GM13977 (cell line): Measurements from ENCODE around the gene TKT.

Experiments used
- DNase-seq: peaks from one replicate; pipeline ENCODE4 v3.0.0; 2012; ENCODE audit warnings: low spot score
- in situ Hi-C: fragments of 300-500 bp; cut with MboI; formaldehyde crosslinking; loops from one replicate; pipeline ENCODE4 v1.12.0; 2022; ENCODE audit warnings: low sequenced_read_pairs, low pct_unique_long_range_greater_than_20kb, mixed read lengths, inconsistent platforms; ENCODE audit not compliant: unreplicated experiment
- TF ChIP-seq, protein P1 (sequence below): IDR thresholded peaks from 2 replicates; pipeline ENCODE4 v1.5.1; 2012; ENCODE audit warnings: mild to moderate bottlenecking, control low read depth; ENCODE audit not compliant: insufficient read depth; ENCODE audit errors: extremely low read depth, missing control alignments

Gene TKT

DNA sequence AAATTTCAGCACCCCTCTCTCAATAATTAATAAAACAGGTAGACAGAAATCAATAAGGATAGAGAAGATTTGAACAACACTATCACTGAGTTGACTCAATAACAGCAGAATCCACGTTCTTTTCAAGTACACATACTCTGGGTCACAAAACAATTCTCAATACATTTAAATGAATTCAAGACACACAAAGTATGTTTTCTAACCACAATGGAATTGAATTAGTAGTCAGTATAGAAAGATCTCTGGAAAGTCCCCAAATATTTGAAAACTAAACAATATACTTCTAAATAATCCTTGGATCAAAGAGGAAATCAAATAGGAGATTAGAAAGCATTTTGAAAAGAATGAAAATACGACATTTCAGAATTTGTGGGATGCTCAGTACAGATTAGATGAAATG, 40.0 kb downstream of the TKT start:
- TF ChIP-seq, protein P1, sequence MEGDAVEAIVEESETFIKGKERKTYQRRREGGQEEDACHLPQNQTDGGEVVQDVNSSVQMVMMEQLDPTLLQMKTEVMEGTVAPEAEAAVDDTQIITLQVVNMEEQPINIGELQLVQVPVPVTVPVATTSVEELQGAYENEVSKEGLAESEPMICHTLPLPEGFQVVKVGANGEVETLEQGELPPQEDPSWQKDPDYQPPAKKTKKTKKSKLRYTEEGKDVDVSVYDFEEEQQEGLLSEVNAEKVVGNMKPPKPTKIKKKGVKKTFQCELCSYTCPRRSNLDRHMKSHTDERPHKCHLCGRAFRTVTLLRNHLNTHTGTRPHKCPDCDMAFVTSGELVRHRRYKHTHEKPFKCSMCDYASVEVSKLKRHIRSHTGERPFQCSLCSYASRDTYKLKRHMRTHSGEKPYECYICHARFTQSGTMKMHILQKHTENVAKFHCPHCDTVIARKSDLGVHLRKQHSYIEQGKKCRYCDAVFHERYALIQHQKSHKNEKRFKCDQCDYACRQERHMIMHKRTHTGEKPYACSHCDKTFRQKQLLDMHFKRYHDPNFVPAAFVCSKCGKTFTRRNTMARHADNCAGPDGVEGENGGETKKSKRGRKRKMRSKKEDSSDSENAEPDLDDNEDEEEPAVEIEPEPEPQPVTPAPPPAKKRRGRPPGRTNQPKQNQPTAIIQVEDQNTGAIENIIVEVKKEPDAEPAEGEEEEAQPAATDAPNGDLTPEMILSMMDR = no peak
- DNase-seq = no peak
- in situ Hi-C loops = no loop called here

DNA sequence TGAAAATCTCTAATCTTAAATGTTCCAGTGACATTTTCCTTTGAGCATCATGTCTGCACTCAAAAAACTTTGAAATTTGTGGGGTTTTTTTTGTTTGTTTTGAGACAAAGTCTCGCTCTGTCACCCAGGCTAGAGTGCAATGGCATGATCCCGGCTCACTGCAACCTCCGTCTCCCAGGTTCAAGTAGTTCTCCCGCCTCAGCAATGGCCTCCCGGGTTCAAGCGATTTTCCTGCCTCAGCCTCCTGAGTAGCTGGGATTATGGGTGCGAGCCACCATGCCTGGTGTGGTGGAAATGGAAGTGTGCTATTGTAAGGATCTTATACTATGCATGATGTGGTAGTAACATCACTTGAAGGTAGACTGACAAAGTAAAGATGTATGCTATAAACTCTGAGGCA, 42.5 kb downstream of the TKT start:
- DNase-seq = no peak
- in situ Hi-C loops = no loop called here
- TF ChIP-seq, protein P1 = no peak

DNA sequence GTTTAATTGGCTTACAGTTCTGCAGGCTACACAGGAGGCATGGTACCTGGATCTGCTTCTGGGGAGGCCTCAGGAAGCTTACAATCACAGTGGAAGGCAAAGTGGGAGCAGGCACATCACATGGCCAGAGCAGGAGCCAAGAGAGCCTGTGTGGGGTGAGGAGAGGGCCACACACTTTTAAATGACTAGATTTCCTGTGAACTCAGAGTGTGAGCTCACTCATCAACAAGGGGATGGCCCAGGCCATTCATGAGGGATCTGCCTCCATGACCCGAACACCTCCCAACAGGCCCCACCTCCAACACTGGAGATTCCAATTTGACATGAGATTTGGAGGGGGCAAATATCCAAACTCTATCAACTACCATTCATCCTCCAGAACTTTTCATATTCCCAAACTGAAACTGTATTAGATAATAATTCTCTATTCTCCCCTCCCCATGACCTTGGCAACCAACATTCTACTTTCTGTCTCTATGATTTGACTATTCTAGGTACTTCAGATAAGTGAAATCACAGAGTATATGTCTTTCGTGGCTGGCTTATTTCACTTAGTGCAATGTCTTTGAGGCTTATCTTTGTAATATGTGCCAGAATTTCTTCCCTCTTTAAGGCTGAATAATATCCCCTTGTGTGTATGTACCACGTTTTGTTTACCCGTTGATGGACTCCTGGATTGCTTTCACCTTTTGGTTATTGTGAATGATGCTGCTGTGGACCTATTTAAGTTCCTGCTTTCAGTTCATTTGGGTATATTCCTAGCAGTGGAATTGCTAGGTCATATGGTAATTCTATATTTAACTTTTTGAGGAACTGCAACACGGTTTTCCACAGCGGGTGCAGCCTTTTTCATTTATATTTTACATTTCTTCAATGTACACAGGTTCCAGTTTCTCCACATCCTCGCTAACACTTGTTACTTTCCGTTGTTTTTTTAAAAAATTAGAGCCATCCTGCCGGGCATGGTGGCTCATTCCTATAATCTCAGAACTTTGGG, 43.8 kb downstream of the TKT start:
- DNase-seq = no peak
- TF ChIP-seq, protein P1 = no peak

DNA sequence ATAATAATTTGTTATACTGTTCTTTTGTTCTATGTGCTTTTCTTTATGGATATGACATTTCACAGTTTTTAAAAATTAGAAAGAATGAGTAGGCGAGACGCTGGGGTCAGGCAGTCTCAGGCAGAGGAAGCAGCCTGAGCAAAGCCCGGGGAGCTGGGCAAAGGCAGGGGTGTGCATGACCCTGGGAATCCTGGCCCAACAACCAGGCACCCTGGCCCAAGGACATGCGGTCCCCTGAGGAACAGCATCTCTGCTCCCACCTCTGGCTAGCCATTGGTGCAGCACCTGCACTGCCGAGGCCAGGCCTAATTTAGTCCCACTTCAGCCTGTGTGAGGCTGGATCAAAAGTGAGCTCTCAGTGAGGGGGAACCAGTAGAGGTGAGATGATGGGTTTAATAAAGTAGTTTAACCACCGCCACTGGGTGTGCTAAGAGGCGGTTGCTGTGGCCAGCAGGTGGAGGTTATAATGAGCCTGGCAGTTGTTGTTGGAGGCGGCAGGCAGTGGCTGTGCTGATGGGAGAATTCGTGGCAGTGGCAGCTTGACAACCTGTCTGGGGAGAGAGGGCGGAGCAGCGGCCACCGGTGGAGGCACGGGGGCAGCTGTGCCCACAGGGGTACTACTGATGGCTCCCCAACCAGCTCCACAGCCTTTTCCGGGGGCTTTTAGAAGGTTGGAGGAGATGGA, 53.3 kb downstream of the TKT start:
- no peak for DNase-seq
- in situ Hi-C loops = no loop called here
- TF ChIP-seq, protein P1 = no peak

More for the DNA sequence above, 43.8 kb downstream of the TKT start:
- in situ Hi-C loops = no loop called here

DNA sequence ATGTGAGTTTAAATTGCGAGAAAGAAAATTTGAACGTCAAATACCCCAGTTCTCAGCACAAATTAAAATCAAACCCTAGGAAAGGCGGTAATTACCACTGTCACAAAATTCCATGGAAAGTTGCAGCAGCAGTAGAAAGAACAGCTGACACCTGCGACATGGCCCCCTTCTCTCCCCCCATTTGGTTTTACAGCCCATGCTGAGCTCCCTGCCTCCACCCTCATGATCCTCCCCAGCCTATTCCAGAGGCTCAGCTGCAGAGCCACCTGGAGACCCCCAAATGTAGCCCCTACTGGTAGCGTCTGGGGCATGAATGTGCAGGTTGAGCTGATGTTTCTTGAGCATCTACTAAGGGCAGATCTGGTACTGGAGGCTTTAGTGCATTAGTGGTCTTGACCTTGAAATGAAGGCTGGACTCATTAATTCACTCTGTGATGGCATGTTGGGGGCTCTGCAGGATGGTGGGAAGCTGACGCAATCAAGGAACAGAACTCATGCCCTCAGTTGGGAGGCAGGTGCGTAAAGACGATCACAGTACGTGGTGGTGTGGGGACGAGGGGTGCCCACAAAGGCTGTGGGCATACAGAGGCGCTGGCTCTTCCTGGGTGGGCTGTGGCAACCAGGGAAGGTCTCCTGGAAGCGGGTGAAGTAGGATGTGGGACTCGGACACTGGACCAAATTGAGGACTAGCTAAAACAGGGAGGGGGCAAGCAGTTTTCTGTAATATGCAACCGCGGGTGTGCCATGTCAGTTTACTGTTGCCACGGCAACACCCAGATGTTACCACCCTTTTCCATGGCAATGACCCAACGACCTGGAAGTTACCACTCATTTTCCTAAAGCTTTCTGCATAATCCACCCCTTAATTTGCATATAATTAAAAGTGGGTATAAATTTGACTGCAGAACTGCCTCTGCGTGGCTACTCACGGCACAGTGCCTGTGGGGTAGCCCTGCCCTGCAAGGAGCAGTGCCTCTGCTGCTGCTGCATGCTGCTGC, 55.0 kb downstream of the TKT start:
- DNase-seq = no peak
- in situ Hi-C loops = no loop called here
- TF ChIP-seq, protein P1 = no peak

DNA sequence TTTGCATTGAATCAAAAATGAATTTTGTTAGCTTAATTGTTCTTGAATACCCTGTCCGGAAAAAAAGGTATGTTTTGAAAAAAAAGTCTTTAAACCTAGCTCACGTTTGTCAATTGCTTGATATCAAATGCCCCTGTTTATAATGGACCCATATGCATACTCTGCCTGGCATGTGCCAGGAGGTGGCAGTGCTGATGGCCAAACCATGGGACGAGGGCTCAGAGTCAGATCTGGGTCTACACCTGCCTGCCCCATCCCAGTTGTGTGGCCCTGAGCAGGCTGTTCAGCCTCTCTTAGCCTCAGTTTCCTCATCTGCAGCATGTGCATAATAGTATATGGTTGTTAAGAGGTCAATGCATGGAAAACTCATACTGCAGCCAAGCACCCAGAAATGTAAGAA, 56.0 kb downstream of the TKT start:
- DNase-seq = no peak
- in situ Hi-C loops = loop anchor here (5.0 kb wide), 1 partner anchor 88 kb away; no protein-coding TSS in a partner anchor
- TF ChIP-seq, protein P1 = peak; percentile 17
